Body of pancreas (tissue), 4 donors: ENCODE results near the gene HDDC3.

ENCODE experiments used
- CTCF ChIP-seq, 7 experiments: fragments of 450-650 bp in 4 of 7; fragments of 200-600 bp in 3 of 7; sonication (generic) in 3 of 7; IDR thresholded peaks; one replicate each; pipeline ENCODE4 v1.5.1; 2016 to 2019; ENCODE audit warnings: antibody characterized with exemption in 7 of 7
- POLR2A ChIP-seq, 3 donors: fragments of 450-650 bp; IDR thresholded peaks; one replicate each; pipeline ENCODE4 v1.6.1; 2016; ENCODE audit warnings: antibody characterized with exemption in 3 of 3, mild to moderate bottlenecking in 2 of 3

DNA sequence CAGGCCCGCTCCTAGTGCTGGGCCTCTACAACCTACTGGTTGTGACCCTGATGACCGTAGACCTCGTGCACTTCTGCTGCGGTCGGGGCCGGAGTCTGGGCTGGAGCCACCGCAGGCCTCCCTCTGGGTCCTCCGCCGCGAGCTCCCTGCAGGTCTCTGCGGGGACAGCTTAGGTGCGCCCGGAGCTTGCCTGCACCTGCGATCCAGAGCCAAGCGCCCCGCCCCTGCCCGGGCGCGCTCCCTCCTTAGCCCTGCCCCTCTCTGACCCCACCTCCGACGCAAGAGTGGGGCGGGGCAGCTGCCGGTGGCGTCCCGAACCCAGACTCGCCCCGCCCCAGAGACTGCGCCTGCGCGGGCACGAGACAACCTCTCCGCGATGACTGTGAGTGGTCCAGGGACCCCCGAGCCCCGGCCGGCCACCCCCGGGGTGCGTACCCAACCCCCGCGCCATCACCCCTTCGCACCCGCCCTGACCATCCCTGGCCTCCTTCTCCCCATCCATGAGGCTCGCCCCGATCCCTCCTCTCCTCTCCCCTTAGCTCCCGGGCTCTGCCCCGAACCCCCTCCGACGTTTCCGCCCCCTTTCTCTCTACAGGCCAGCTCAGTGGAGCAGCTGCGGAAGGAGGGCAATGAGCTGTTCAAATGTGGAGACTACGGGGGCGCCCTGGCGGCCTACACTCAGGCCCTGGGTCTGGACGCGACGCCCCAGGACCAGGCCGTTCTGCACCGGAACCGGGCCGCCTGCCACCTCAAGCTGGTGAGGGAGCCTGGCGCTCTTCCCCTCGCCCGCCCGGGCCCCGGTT is 2.8 kb upstream of the HDDC3 start, which contains the start of gene UNC45A:
- TF ChIP-seq CTCF (IDR thresholded peaks at IDR 0.05) (peak in 1 of 7 experiments; percentile 17), POLR2A (IDR thresholded peaks at IDR 0.05) (peak; percentile 87 to 92 (median 90))
